HepG2 (cell line): Measurements from ENCODE around the gene ULBP2. TPM values are rescaled to one million over a fixed set of nuclear protein-coding genes. Genes with fewer than 3 reads are reported as not detected.

ENCODE experiments used
- ATAC-seq: fragments of 200-7000 bp; cut with Tn5 transposase; 3 replicates; pipeline ENCODE4 v1.9.1; 2020; ENCODE audit warnings: mild to moderate bottlenecking, moderate library complexity
- BruUV-seq: library from RNA; stranded (reverse); fragments of 400-500 nt; replicated peaks from 2 replicates; lab custom pipeline; 2021; lab: Mats Ljungman, UMichigan
- CTCF ChIA-PET: fragments of 300-600 bp; formaldehyde crosslinking; extraction: SDS; loops from one replicate; lab custom pipeline; 2021; ENCODE audit warnings: low total read pairs, inconsistent platforms, low intra/inter-chr PET ratio; lab: Yijun Ruan, JAX
- POLR2A ChIA-PET: fragments of 350-600 bp; sonication (Branson Sonifier 250); formaldehyde crosslinking; loops from one replicate; lab custom pipeline; 2020; ENCODE audit warnings: antibody characterized with exemption, inconsistent platforms; lab: Yijun Ruan, JAX
- DNase-seq: peaks from one replicate; pipeline ENCODE4 v3.0.0-alpha.2; 2015; ENCODE audit warnings: low spot score
- FAIRE-seq: peaks from 3 replicates; lab custom pipeline; 2011; peaks lifted over from hg19 to GRCh38; lab: Jason Lieb, UNC
- H2AFZ ChIP-seq: one replicate; pipeline ENCODE4 v1.6.1; 2011; ENCODE audit warnings: low read length, inconsistent platforms
- H3K27ac ChIP-seq: fragments of 300-600 bp; 3 replicates; pipeline ENCODE4 v1.8.0; 2011; ENCODE audit warnings: mixed run types, mild to moderate bottlenecking, mixed read lengths, low read length, inconsistent platforms; ENCODE audit not compliant: insufficient read depth; ENCODE audit errors: extremely low read length
- H3K27me3 ChIP-seq, 2 experiments: fragments of 200-600 bp in 1 of 2; 2 replicates in 1 of 2; 3 replicates in 1 of 2; pipeline versions ENCODE4 v1.6.0 to v1.8.0; 2011; ENCODE audit warnings: low read length in 2 of 2, mild to moderate bottlenecking in 2 of 2, moderate library complexity in 2 of 2, inconsistent platforms in 1 of 2; ENCODE audit not compliant: insufficient read depth in 2 of 2, control insufficient read depth in 1 of 2
- H3K36me3 ChIP-seq, 2 experiments: fragments of 200-600 bp in 1 of 2; replicated peaks in 1 of 2; 2 replicates in 1 of 2; 3 replicates in 1 of 2; pipeline versions ENCODE4 v1.5.1 to v1.8.0; 2011; ENCODE audit warnings: low read length in 2 of 2, inconsistent platforms in 1 of 2; ENCODE audit not compliant: insufficient read depth in 2 of 2, control insufficient read depth in 1 of 2
- H3K4me1 ChIP-seq: 2 replicates; pipeline ENCODE4 v1.5.1; 2012; ENCODE audit warnings: low read length, inconsistent platforms; ENCODE audit not compliant: insufficient read depth
- H3K4me2 ChIP-seq: 2 replicates; pipeline ENCODE4 v1.6.0; 2011; ENCODE audit warnings: low read depth, low read length, inconsistent platforms
- H3K4me3 ChIP-seq, 3 experiments: fragments of 200-600 bp in 1 of 3; sonication (generic), shearing (Covaris generic) in 1 of 3; replicated peaks in 1 of 3; 2 replicates each; pipeline ENCODE4 v1.5.1; 2011 to 2016; ENCODE audit warnings: low read length in 3 of 3, inconsistent platforms in 2 of 3, low read depth in 2 of 3, mild to moderate bottlenecking in 2 of 3, control low read depth in 1 of 3, mixed read lengths in 1 of 3; ENCODE audit not compliant: insufficient read depth in 1 of 3
- H3K79me2 ChIP-seq: one replicate; pipeline ENCODE4 v1.6.1; 2011; ENCODE audit warnings: low read length, inconsistent platforms; ENCODE audit not compliant: insufficient read depth
- H3K9ac ChIP-seq: 2 replicates; pipeline ENCODE4 v1.6.0; 2011; ENCODE audit warnings: mild to moderate bottlenecking, low read depth, low read length, inconsistent platforms; ENCODE audit not compliant: insufficient read depth
- H3K9me3 ChIP-seq: 2 replicates; pipeline ENCODE4 v1.5.1; 2012; ENCODE audit warnings: mild to moderate bottlenecking, low read length
- H4K20me1 ChIP-seq: 2 replicates; pipeline ENCODE4 v1.6.0; 2011; ENCODE audit warnings: inconsistent platforms, mild to moderate bottlenecking, low read length, moderate library complexity; ENCODE audit not compliant: insufficient read depth
- ARNT2 ChIP-seq: sonication (generic); formaldehyde crosslinking; IDR thresholded peaks from 2 replicates; pipeline ENCODE4 v1.8.0; 2022; ENCODE audit warnings: mild to moderate bottlenecking, low read depth, missing genetic modification reagents, moderate library complexity
- FIP1L1 ChIP-seq: fragments of 200-400 bp; formaldehyde crosslinking; IDR thresholded peaks from 2 replicates; pipeline ENCODE4 v1.6.1; 2018; ENCODE audit warnings: low read depth, mild to moderate bottlenecking, low read length, moderate library complexity, borderline replicate concordance; ENCODE audit not compliant: insufficient read depth
- HIVEP1 ChIP-seq: sonication (generic); formaldehyde crosslinking; IDR thresholded peaks from 2 replicates; pipeline ENCODE4 v1.4.0; 2020; ENCODE audit warnings: mild to moderate bottlenecking, missing genetic modification reagents
- ISX ChIP-seq: sonication (generic); formaldehyde crosslinking; conservative IDR thresholded peaks from 2 replicates; pipeline ENCODE4 v1.5.0; 2020; ENCODE audit warnings: missing genetic modification reagents
- MEIS2 ChIP-seq: sonication (generic); formaldehyde crosslinking; IDR thresholded peaks from 2 replicates; pipeline ENCODE4 v1.9.0; 2021; ENCODE audit warnings: mild to moderate bottlenecking, missing genetic modification reagents
- REST ChIP-seq, 2 experiments: IDR thresholded peaks; 2 replicates each; pipeline ENCODE4 v1.6.1; 2011 to 2012; ENCODE audit warnings: low read length in 2 of 2, borderline replicate concordance in 1 of 2, low read depth in 1 of 2, mild to moderate bottlenecking in 1 of 2, moderate library complexity in 1 of 2
- SKI ChIP-seq: fragments of 450-650 bp; IDR thresholded peaks from one replicate; pipeline ENCODE4 v1.6.1; 2018; ENCODE audit warnings: mild to moderate bottlenecking; ENCODE audit not compliant: partially characterized antibody
- ZBED4 ChIP-seq: sonication (generic); formaldehyde crosslinking; IDR thresholded peaks from 2 replicates; pipeline ENCODE4 v1.4.0; 2020; ENCODE audit warnings: missing genetic modification reagents, borderline replicate concordance
- ZBTB20 ChIP-seq: sonication (generic); formaldehyde crosslinking; IDR thresholded peaks from 2 replicates; pipeline ENCODE4 v1.8.1; 2023; ENCODE audit warnings: missing genetic modification reagents, low read depth, mild to moderate bottlenecking, borderline replicate concordance
- ZNF460 ChIP-seq: sonication (generic); formaldehyde crosslinking; IDR thresholded peaks from 2 replicates; pipeline ENCODE4 v1.5.1; 2020; ENCODE audit warnings: missing genetic modification reagents, mild to moderate bottlenecking, borderline replicate concordance
- WGBS: methylation state at CpG from one replicate; pipeline ENCODE4 v1.1.6; 2017; ENCODE audit warnings: low lambda C conversion rate; 5-methylcytosine and 5-hydroxymethylcytosine counted together
- in situ Hi-C: cut with HindIII; loops from 2 replicates; pipeline ENCODE4 v1.10.0; 2017; ENCODE audit warnings: low pct_unique_long_range_greater_than_20kb; ENCODE audit not compliant: extremely low pct_ligation_motif_present
- intact Hi-C: fragments of 100-400 bp; cut with micrococcal nuclease; formaldehyde crosslinking; loops from one replicate; pipeline ENCODE4 v1.10.0; 2022; ENCODE audit not compliant: unreplicated experiment
- polyA plus RNA-seq, 8 experiments: library from polyadenylated mRNA; depleted of rRNA in 3 of 8; stranded (reverse) in 7 of 8; unstranded in 1 of 8; fragments of >200 nt; fragmentation: Illumina TruSeq in 4 of 8; extraction: Trizol in 4 of 8; gene quantifications; 2 replicates each; pipeline versions ENCODE4 v1.2.1 to v1.2.3, GENCODE V29; 2011 to 2016; ENCODE audit warnings: low read depth in 4 of 8, missing spikeins in 1 of 8, mixed read lengths in 1 of 8; ENCODE audit not compliant: insufficient read depth in 1 of 8
- total RNA-seq, 5 experiments: library from RNA; depleted of rRNA; stranded (reverse); fragments of >200 nt; fragmentation: Illumina TruSeq; extraction: Trizol; gene quantifications; 2 replicates each; pipeline ENCODE4 v1.2.3, GENCODE V29; 2016; ENCODE audit warnings: low read depth in 1 of 5

The ULBP2 gene
- total and polyA plus RNA-seq, 2 of the 13 experiments (the other 11 are each of a cell fraction or from before 2014, with no cell fraction given), result not detected

- in situ Hi-C loops (loop anchor here (5.0 to 10.0 kb wide), 2 partner anchors 72 to 879 kb away; no protein-coding TSS in a partner anchor), intact Hi-C loops (loop anchor here (10.0 kb wide), 1 partner anchor 879 kb away; no protein-coding TSS in a partner anchor)
- Histone ChIP-seq H3K27me3 (peaks cover 16 to 73% of the 10 kb centered on the region in 2 experiments), H3K27ac (no peak overlapping the region), H2AFZ (no peak overlapping the region), H3K4me2 (no peak overlapping the region), H3K4me3 (no peak overlapping the region), H4K20me1 (no peaks in the 10 kb centered on the region), H3K9me3 (no peaks in the 10 kb centered on the region), H3K79me2 (no peaks in the 10 kb centered on the region), H3K4me1 (peaks cover 12% of the 10 kb centered on the region), H3K9ac (no peak overlapping the region), H3K36me3 (no peaks in the 10 kb centered on the region)
- FAIRE-seq (no peak), DNase-seq (no peak), ATAC-seq (no peak)
- CTCF ChIA-PET, result interaction anchor here (0.7 to 4.1 kb wide), 2 partner anchors 81 kb away, joined by 3 to 64 read pairs; no protein-coding TSS in a partner anchor
- WGBS, result 0% methylated on average over 2 of the region's 2 CpGs
- POLR2A ChIA-PET, result no interaction called here
- BruUV-seq, result no TSS peak
- TF ChIP-seq REST (IDR thresholded peaks at IDR 0.05; ENCODE audit: borderline replicate concordance in 1 of 2, low read depth in 1 of 2, low read length in 2 of 2) (no peak), MEIS2 (CRISPR knock-in tag) (no peak), ARNT2 (CRISPR knock-in tag) (no peak), HIVEP1 (CRISPR knock-in tag) (no peak), ISX (no peak), ZNF460 (CRISPR knock-in tag) (no peak), SKI (no peak), FIP1L1 (no peak), ZBED4 (no peak), ZBTB20 (CRISPR knock-in tag) (no peak)
Observed at GRCh38 chr6:149935668-149936067, 6.1 kb upstream of the ULBP2 start.
